ENCODE measurements around the gene EXD3.

Gene EXD3

GRCh38 chr9:137463931-137464290 lies 40.9 kb upstream of the EXD3 start:
- Histone ChIP-seq H3K9me3 (ENCODE audit: control insufficient read depth, low read length) (no peaks in the 10 kb centered on the region), H3K36me3 (ENCODE audit: control insufficient read depth, insufficient read depth, low read length) (no peaks in the 10 kb centered on the region), H3K4me3 (ENCODE audit: extremely low read depth, insufficient read depth, low read length, poor library complexity, severe bottlenecking) (no peak overlapping the region), H3K27ac (ENCODE audit: low read depth, low read length, severe bottlenecking) (no peak overlapping the region), H3K4me1 (ENCODE audit: control insufficient read depth, insufficient read depth, low read length, poor library complexity, severe bottlenecking) (peaks cover 2% of the 10 kb centered on the region)
- WGBS, 2 experiments (ENCODE audit: insufficient coverage in 2 of 2): 92 to 93% methylated on average over 10 to 18 of the region's 18 CpGs

GRCh38 chr9:137462986-137463930 lies 40.3 kb upstream of the EXD3 start:
- 92 to 95% methylated on average over 28 to 30 of the region's 30 CpGs for WGBS, 2 experiments (ENCODE audit: insufficient coverage in 2 of 2)

GRCh38 chr9:137462396-137462985 lies 39.5 kb upstream of the EXD3 start:
- peaks cover 8% of the 10 kb centered on the region for H3K4me1 ChIP-seq (ENCODE audit: control insufficient read depth, insufficient read depth, low read length, poor library complexity, severe bottlenecking)
- no peak overlapping the region for H3K27ac ChIP-seq (ENCODE audit: low read depth, low read length, severe bottlenecking)
- H3K36me3 ChIP-seq (ENCODE audit: control insufficient read depth, insufficient read depth, low read length): peaks cover 5% of the 10 kb centered on the region
- no peak overlapping the region for H3K4me3 ChIP-seq (ENCODE audit: extremely low read depth, insufficient read depth, low read length, poor library complexity, severe bottlenecking)
- WGBS, 2 experiments (ENCODE audit: insufficient coverage in 2 of 2): 91 to 94% methylated on average over 21 to 24 of the region's 25 CpGs
- H3K9me3 ChIP-seq (ENCODE audit: control insufficient read depth, low read length): no peaks in the 10 kb centered on the region

More at GRCh38 chr9:137462986-137463930, 40.3 kb upstream of the EXD3 start:
- Histone ChIP-seq H3K9me3 (ENCODE audit: control insufficient read depth, low read length) (no peaks in the 10 kb centered on the region), H3K36me3 (ENCODE audit: control insufficient read depth, insufficient read depth, low read length) (no peaks in the 10 kb centered on the region), H3K4me3 (ENCODE audit: extremely low read depth, insufficient read depth, low read length, poor library complexity, severe bottlenecking) (no peak overlapping the region), H3K27ac (ENCODE audit: low read depth, low read length, severe bottlenecking) (no peak overlapping the region), H3K4me1 (ENCODE audit: control insufficient read depth, insufficient read depth, low read length, poor library complexity, severe bottlenecking) (peaks cover 2% of the 10 kb centered on the region)

GRCh38 chr9:137461663-137462395 lies 38.9 kb upstream of the EXD3 start:
- Histone ChIP-seq H3K36me3 (ENCODE audit: control insufficient read depth, insufficient read depth, low read length) (peaks cover 12% of the 10 kb centered on the region), H3K9me3 (ENCODE audit: control insufficient read depth, low read length) (no peaks in the 10 kb centered on the region), H3K4me1 (ENCODE audit: control insufficient read depth, insufficient read depth, low read length, poor library complexity, severe bottlenecking) (peaks cover 12% of the 10 kb centered on the region), H3K27ac (ENCODE audit: low read depth, low read length, severe bottlenecking) (no peak overlapping the region), H3K4me3 (ENCODE audit: extremely low read depth, insufficient read depth, low read length, poor library complexity, severe bottlenecking) (no peak overlapping the region)
- 60 to 71% methylated on average over 46 to 52 of the region's 52 CpGs for WGBS, 2 experiments (ENCODE audit: insufficient coverage in 2 of 2)

- H3K9me3 ChIP-seq (ENCODE audit: control insufficient read depth, low read length): no peaks in the 10 kb centered on the region
- peaks cover 13% of the 10 kb centered on the region for H3K4me1 ChIP-seq (ENCODE audit: control insufficient read depth, insufficient read depth, low read length, poor library complexity, severe bottlenecking)
- peaks cover 15% of the 10 kb centered on the region for H3K36me3 ChIP-seq (ENCODE audit: control insufficient read depth, insufficient read depth, low read length)
- H3K27ac ChIP-seq (ENCODE audit: low read depth, low read length, severe bottlenecking): no peak overlapping the region
- no peak overlapping the region for H3K4me3 ChIP-seq (ENCODE audit: extremely low read depth, insufficient read depth, low read length, poor library complexity, severe bottlenecking)
- 92 to 95% methylated on average over 2 to 18 of the region's 21 CpGs for WGBS, 2 experiments (ENCODE audit: insufficient coverage in 2 of 2)
These were observed 38.3 kb upstream of the EXD3 start for GRCh38 chr9:137461316-137461662.

GRCh38 chr9:137460363-137461315 lies 37.7 kb upstream of the EXD3 start:
- Histone ChIP-seq H3K9me3 (ENCODE audit: control insufficient read depth, low read length) (no peaks in the 10 kb centered on the region), H3K36me3 (ENCODE audit: control insufficient read depth, insufficient read depth, low read length) (peaks cover 20% of the 10 kb centered on the region), H3K4me1 (ENCODE audit: control insufficient read depth, insufficient read depth, low read length, poor library complexity, severe bottlenecking) (peaks cover 15% of the 10 kb centered on the region), H3K27ac (ENCODE audit: low read depth, low read length, severe bottlenecking) (no peak overlapping the region), H3K4me3 (ENCODE audit: extremely low read depth, insufficient read depth, low read length, poor library complexity, severe bottlenecking) (no peak overlapping the region)
- WGBS, 2 experiments (ENCODE audit: insufficient coverage in 2 of 2): 93 to 95% methylated on average over 24 to 29 of the region's 31 CpGs

GRCh38 chr9:137459601-137460362 lies 36.8 kb upstream of the EXD3 start:
- 60 to 62% methylated on average over 15 of the region's 15 CpGs for WGBS, 2 experiments (ENCODE audit: insufficient coverage in 2 of 2)
- H3K27ac ChIP-seq (ENCODE audit: low read depth, low read length, severe bottlenecking): no peak overlapping the region
- peaks cover 16% of the 10 kb centered on the region for H3K4me1 ChIP-seq (ENCODE audit: control insufficient read depth, insufficient read depth, low read length, poor library complexity, severe bottlenecking)
- H3K9me3 ChIP-seq (ENCODE audit: control insufficient read depth, low read length): no peaks in the 10 kb centered on the region
- H3K4me3 ChIP-seq (ENCODE audit: extremely low read depth, insufficient read depth, low read length, poor library complexity, severe bottlenecking): no peak overlapping the region
- peaks cover 28% of the 10 kb centered on the region for H3K36me3 ChIP-seq (ENCODE audit: control insufficient read depth, insufficient read depth, low read length)

- H3K36me3 ChIP-seq (ENCODE audit: control insufficient read depth, insufficient read depth, low read length): peaks cover 29% of the 10 kb centered on the region
- WGBS, 2 experiments (ENCODE audit: insufficient coverage in 2 of 2): 0 to 1% methylated on average over 39 to 56 of the region's 62 CpGs
- no peaks in the 10 kb centered on the region for H3K9me3 ChIP-seq (ENCODE audit: control insufficient read depth, low read length)
- peak within 1 kb of the TSS; percentile 66 for H3K4me3 ChIP-seq (ENCODE audit: extremely low read depth, insufficient read depth, low read length, poor library complexity, severe bottlenecking)
- H3K27ac ChIP-seq (ENCODE audit: low read depth, low read length, severe bottlenecking): no peak within 1 kb of the TSS
- H3K4me1 ChIP-seq (ENCODE audit: control insufficient read depth, insufficient read depth, low read length, poor library complexity, severe bottlenecking): peaks cover 21% of the 10 kb centered on the region
These were observed 36.2 kb upstream of the EXD3 start, which contains the start of gene NSMF for GRCh38 chr9:137459152-137459600. TSS of gene NSMF (minus strand) at chr9:137459334. CDS start at chr9:137459102, 232 bp downstream.

GRCh38 chr9:137458194-137459151 lies 35.5 kb upstream of the EXD3 start:
- H3K9me3 ChIP-seq (ENCODE audit: control insufficient read depth, low read length): no peaks in the 10 kb centered on the region
- H3K4me3 ChIP-seq (ENCODE audit: extremely low read depth, insufficient read depth, low read length, poor library complexity, severe bottlenecking): peak overlapping the region; percentile 66
- peaks cover 30% of the 10 kb centered on the region for H3K36me3 ChIP-seq (ENCODE audit: control insufficient read depth, insufficient read depth, low read length)
- no peak overlapping the region for H3K27ac ChIP-seq (ENCODE audit: low read depth, low read length, severe bottlenecking)
- peaks cover 21% of the 10 kb centered on the region for H3K4me1 ChIP-seq (ENCODE audit: control insufficient read depth, insufficient read depth, low read length, poor library complexity, severe bottlenecking)
- WGBS, 2 experiments (ENCODE audit: insufficient coverage in 2 of 2): 10 to 20% methylated on average over 57 to 65 of the region's 88 CpGs

All from mesodermal cell (in vitro differentiated cells).